Measurements from ENCODE around the gene HYDIN. TPM values are rescaled to one million over a fixed set of nuclear protein-coding genes. Genes with fewer than 3 reads are reported as not detected.
A peak's percentile ranks its signal among the peaks of the same experiment; 100 is the strongest.

The HYDIN gene
- total RNA-seq, 1 experiment from 2014 or later = not detected

DNA sequence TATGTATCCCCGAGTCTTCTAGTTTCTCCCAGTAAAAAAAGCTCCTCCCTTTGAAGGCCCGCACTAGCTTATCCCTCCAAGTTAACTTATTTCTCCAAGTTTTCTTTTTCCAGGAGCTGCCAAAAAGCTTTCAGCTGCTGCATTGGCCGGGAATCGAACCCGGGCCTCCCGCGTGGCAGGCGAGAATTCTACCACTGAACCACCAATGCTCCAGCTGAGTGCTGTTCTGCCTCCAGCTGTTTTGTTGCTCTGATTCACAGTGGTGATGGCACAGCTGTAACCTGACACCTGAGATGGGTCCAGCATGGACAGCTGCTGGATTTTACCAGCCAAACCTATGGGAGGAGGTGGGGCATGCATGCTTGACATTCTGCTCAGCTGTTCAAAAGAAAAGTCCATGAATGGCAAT is 451.6 kb downstream of the HYDIN start:
- Histone ChIP-seq H3K36me3 (ENCODE audit: control insufficient read depth in 1 of 2, insufficient read depth in 2 of 2, low read length in 2 of 2) (peaks cover 25 to 30% of the 10 kb centered on the region in 2 experiments), H3K9me3 (ENCODE audit: control insufficient read depth in 1 of 2, insufficient read depth in 1 of 2, low read depth in 1 of 2, low read length in 2 of 2) (no peaks in the 10 kb centered on the region; a peak in 1 of 4 replicates), H3K79me2 (ENCODE audit: insufficient read depth, low read length) (no peaks in the 10 kb centered on the region), H3K27me3 (ENCODE audit: insufficient read depth, low read length) (no peaks in the 10 kb centered on the region), H4K20me1 (ENCODE audit: insufficient read depth) (peaks cover 5% of the 10 kb centered on the region; the same call in 1 of the 2 replicates), H3K27ac (ENCODE audit: low read depth, low read length) (no peak overlapping the region), H3K4me1 (ENCODE audit: control insufficient read depth in 1 of 2, insufficient read depth in 2 of 2, low read length in 2 of 2) (peaks cover 0 to 11% of the 10 kb centered on the region in 2 experiments; a peak in 3 of 4 replicates), H3K9ac (ENCODE audit: low read length) (no peak overlapping the region), H3K9me2 (ENCODE audit: insufficient read depth) (no peaks in the 10 kb centered on the region), H3K4me2 (ENCODE audit: low read length) (no peak overlapping the region), H3K4me3 (replicated peaks in 1 of 2; ENCODE audit: low read depth in 1 of 2, low read length in 2 of 2) (no peak overlapping the region), H2AFZ (ENCODE audit: low read depth, low read length, poor library complexity, severe bottlenecking) (no peak overlapping the region)
- intact Hi-C loops (cut with micrococcal nuclease) = loop anchor here (2.0 kb wide), 1 partner anchor 580 kb away; the partner anchor contains the start of gene CALB2
- CTCF ChIA-PET = interaction anchor here (0.9 kb wide), 1 partner anchor 11 kb away, joined by 4 read pairs; no protein-coding TSS in a partner anchor
- ATAC-seq (peak; percentile 93), DNase-seq (ENCODE audit: low read depth, low spot score) (peak; percentile 81)
- no TSS peak for BruUV-seq (replicated peaks)
- RAD21 ChIA-PET (ENCODE audit: low non-redundant PET in 1 of 2, low total read pairs in 2 of 2, uncharacterized antibody in 2 of 2, unreplicated experiment in 2 of 2) = no interaction called here
- peak; percentile 43 for TF ChIP-seq TCF7L2 (IDR thresholded peaks at IDR 0.05; ENCODE audit: borderline replicate concordance, extremely low read depth, insufficient read depth, insufficient read length)
- TF ChIP-seq, protein P1, sequence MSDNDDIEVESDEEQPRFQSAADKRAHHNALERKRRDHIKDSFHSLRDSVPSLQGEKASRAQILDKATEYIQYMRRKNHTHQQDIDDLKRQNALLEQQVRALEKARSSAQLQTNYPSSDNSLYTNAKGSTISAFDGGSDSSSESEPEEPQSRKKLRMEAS (IDR thresholded peaks at IDR 0.05) = peak; percentile 84
- peak; percentile 59 for TF ChIP-seq SP1 (IDR thresholded peaks at IDR 0.05; ENCODE audit: low read depth)
- TF ChIP-seq, protein P2, sequence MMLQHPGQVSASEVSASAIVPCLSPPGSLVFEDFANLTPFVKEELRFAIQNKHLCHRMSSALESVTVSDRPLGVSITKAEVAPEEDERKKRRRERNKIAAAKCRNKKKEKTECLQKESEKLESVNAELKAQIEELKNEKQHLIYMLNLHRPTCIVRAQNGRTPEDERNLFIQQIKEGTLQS (IDR thresholded peaks at IDR 0.05) = peak; percentile 98
- no peak for TF ChIP-seq POLR2A (IDR thresholded peaks at IDR 0.05; ENCODE audit: borderline replicate concordance, extremely low read depth, insufficient read depth, insufficient read length)
- TF ChIP-seq EGR1 (IDR thresholded peaks at IDR 0.05; ENCODE audit: low read depth) = no peak
- peak; percentile 49 for TF ChIP-seq JUND (IDR thresholded peaks at IDR 0.05)
- TF ChIP-seq SRF (IDR thresholded peaks at IDR 0.05; ENCODE audit: low read depth) = peak; percentile 47; the same call in 1 of the 2 replicates
- no peak for TF ChIP-seq EZH2 (IDR thresholded peaks at IDR 0.05)
- peak; percentile 92 for TF ChIP-seq CBX3 (IDR thresholded peaks at IDR 0.05; ENCODE audit: low read depth)
- TF ChIP-seq, protein P3, sequence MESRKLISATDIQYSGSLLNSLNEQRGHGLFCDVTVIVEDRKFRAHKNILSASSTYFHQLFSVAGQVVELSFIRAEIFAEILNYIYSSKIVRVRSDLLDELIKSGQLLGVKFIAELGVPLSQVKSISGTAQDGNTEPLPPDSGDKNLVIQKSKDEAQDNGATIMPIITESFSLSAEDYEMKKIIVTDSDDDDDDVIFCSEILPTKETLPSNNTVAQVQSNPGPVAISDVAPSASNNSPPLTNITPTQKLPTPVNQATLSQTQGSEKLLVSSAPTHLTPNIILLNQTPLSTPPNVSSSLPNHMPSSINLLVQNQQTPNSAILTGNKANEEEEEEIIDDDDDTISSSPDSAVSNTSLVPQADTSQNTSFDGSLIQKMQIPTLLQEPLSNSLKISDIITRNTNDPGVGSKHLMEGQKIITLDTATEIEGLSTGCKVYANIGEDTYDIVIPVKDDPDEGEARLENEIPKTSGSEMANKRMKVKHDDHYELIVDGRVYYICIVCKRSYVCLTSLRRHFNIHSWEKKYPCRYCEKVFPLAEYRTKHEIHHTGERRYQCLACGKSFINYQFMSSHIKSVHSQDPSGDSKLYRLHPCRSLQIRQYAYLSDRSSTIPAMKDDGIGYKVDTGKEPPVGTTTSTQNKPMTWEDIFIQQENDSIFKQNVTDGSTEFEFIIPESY (IDR thresholded peaks at IDR 0.05; ENCODE audit: extremely low read depth, insufficient replicate concordance, low read length) = peak; percentile 84
- peak; percentile 68 for TF ChIP-seq POLR2AphosphoS5 (IDR thresholded peaks at IDR 0.05; ENCODE audit: low read depth, low read length)
- TF ChIP-seq YY1 (IDR thresholded peaks at IDR 0.05; ENCODE audit: extremely low read depth, insufficient replicate concordance, low read depth, low read length) = peak; percentile 73
- peak; percentile 80 for TF ChIP-seq SIN3A (IDR thresholded peaks at IDR 0.05; ENCODE audit: low read depth)
- POLR2A ChIA-PET = interaction anchor here (1.2 kb wide), 1 partner anchor 705 kb away, joined by 3 read pairs; no protein-coding TSS in a partner anchor
